Measurements from ENCODE around the gene LONP2.
"Not testable (repeated sequence)": the region's sequence is repeated elsewhere in the genome, so short reads cannot be mapped to it uniquely, and the experiment has no call there.

LONP2 gene

GRCh38 chr16:48394355-48394703 lies 150.2 kb downstream of the LONP2 start:
- no peak for DNase-seq (ENCODE audit: low spot score)

- DNase-seq (ENCODE audit: low spot score) = no peak
Measured at GRCh38 chr16:48395375-48395774, 151.3 kb downstream of the LONP2 start.

- not testable (repeated sequence) for DNase-seq (ENCODE audit: low spot score)
Measured at GRCh38 chr16:48402547-48402946, 158.4 kb downstream of the LONP2 start.

- DNase-seq (ENCODE audit: low spot score) = no peak
Measured at GRCh38 chr16:48405153-48405552, 161.1 kb downstream of the LONP2 start.

GRCh38 chr16:48405907-48406306 lies 161.8 kb downstream of the LONP2 start:
- no peak for DNase-seq (ENCODE audit: low spot score)

All from COLO829 (cell line).